Activated T-helper 17 cell treated with anti-CD3 and anti-CD28 coated beads, Interleukin-2, amount 50 U/mL, for 72 hours (primary cell): ENCODE results near the gene EPAS1. TPM values are rescaled to one million over a fixed set of nuclear protein-coding genes. Genes with fewer than 3 reads are reported as not detected.

ENCODE experiments used
- ATAC-seq: fragments of 150-1000 bp; cut with Tn5 transposase; replicated peaks from 2 replicates; pipeline ENCODE4 v1.10.0; 2021; ENCODE audit warnings: mild to moderate bottlenecking, moderate library complexity
- H3K27ac Mint-ChIP-seq: one replicate; pipeline ENCODE4 v1.8.0; 2022; ENCODE audit warnings: mixed read lengths
- H3K27me3 Mint-ChIP-seq: one replicate; pipeline ENCODE4 v1.8.0; 2022; ENCODE audit warnings: mixed read lengths
- H3K36me3 Mint-ChIP-seq: one replicate; pipeline ENCODE4 v1.8.0; 2022; ENCODE audit warnings: low read depth, mild to moderate bottlenecking, mixed read lengths
- H3K4me1 Mint-ChIP-seq: one replicate; pipeline ENCODE4 v1.8.0; 2022; ENCODE audit warnings: mixed read lengths
- H3K4me3 Mint-ChIP-seq: one replicate; pipeline ENCODE4 v1.8.0; 2022; ENCODE audit warnings: mild to moderate bottlenecking, mixed read lengths
- H3K9me3 Mint-ChIP-seq: one replicate; pipeline ENCODE4 v1.8.0; 2022; ENCODE audit warnings: mixed read lengths
- total RNA-seq, 2 donors: library from RNA; stranded (reverse); gene quantifications; one replicate each; pipeline ENCODE4 v1.2.3, GENCODE V29; 2022

Gene EPAS1
- total RNA-seq, 2 donors from 2014 or later = 53.7 to 210 TPM

DNA sequence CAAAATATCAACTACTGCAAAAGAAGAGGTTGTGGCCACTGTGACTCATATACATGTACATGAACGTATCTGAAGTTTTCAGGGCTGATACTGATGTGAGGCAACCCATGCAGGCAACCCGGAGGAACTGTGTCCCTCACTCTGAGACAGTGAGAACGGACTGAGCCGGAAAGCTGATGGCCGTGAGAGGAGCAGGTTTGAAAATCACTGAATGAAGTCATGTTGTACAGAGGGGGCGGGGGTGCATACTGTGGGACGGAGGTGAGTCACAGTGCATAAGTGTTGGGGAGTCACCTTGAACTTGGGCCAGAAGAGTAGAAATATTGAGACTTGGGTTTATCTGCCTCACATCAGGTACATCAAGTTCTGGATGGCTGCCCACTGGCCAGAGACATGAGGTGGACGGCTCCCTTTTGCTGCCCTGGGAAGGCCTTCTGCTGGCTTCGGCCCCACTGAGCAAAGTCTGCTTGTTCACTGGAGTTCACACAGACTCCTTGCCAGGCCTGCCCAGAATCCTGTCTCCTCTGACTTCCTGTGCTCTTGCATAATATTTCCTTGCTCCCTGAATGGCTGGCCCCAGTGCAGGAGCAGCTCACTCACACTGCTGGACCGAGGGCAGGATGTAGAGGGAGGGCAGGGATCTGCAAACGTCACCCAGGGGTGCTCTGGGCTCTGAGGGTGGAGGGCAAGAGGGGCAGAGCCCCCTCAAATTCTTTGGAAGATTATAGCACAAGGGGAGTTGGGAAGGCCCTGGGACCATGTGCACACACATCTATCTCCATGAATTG, 18.1 kb downstream of the EPAS1 start:
- ATAC-seq = peak; percentile 93
- Mint-ChIP-seq H3K36me3 (no peaks in the 10 kb centered on the region), H3K27me3 (peaks cover 10% of the 10 kb centered on the region), H3K4me1 (peaks cover 4% of the 10 kb centered on the region), H3K27ac (no peak overlapping the region), H3K4me3 (no peak overlapping the region), H3K9me3 (no peaks in the 10 kb centered on the region)

DNA sequence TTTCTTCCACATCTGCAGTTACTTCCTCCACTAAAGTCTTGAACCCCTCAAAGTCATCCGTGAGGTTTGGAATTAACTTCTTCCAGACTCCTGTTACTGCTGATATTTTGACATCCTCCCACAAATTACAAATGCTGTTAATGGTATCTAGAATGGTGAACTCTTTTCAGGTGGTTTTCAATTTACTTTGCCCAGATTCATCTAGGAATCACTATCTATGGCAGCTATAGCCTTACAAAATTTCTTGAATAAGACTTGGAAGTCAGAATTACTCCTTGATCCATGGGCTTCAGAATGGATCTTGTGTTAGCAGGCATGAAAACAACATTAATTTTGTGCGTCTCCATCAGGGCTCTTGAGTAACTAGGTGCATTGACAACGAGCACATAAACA, 19.9 kb downstream of the EPAS1 start:
- Mint-ChIP-seq H3K27me3 (peaks cover 12% of the 10 kb centered on the region), H3K27ac (no peak overlapping the region), H3K9me3 (no peaks in the 10 kb centered on the region), H3K4me3 (no peak overlapping the region), H3K4me1 (peaks cover 4% of the 10 kb centered on the region), H3K36me3 (no peaks in the 10 kb centered on the region)
- no peak for ATAC-seq

DNA sequence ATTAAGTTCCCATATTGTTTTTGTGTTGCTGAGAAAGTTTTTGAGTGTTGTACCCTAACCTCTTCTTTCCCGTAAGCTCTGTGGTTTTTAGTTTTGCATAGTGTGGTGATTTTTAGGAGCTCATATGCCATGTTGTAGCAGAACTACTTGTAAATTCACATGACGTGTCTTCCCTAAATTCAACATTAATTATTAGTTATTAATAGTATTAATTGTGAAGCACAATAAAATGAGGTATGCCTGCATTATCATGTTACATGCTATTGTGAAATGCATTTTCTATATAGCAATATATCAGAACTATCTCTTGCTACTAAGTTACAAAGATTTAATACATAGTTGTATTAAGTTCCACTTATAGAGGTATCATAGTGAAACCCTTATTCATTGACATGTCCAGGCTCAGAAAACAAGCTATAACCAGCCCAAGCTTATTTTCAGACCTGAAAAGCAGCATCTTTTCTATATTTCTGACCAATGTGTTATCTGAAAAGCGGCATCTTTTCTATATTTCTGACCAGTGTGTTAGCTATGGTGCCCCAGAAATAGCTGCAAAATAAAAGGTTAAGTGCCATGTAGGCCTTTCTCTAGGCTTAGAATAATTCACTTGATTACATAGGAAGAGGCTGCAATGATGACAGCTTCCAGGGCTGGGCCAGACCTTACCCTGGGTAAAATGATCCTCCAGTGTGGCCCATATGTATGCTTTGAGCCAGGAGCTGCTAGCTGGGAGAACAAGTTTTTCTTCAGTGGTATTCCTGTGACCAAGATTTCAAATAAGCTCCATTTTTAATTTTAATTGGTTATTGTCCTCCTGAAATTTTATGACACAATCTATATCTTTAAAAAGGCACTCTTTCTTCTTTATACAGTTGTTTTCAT, 21.6 kb downstream of the EPAS1 start:
- no peak overlapping the region for H3K27ac Mint-ChIP-seq
- H3K9me3 Mint-ChIP-seq = no peaks in the 10 kb centered on the region
- peaks cover 12% of the 10 kb centered on the region for H3K27me3 Mint-ChIP-seq
- no peak for ATAC-seq
- H3K4me1 Mint-ChIP-seq = peaks cover 4% of the 10 kb centered on the region
- H3K36me3 Mint-ChIP-seq = no peaks in the 10 kb centered on the region
- no peak overlapping the region for H3K4me3 Mint-ChIP-seq

DNA sequence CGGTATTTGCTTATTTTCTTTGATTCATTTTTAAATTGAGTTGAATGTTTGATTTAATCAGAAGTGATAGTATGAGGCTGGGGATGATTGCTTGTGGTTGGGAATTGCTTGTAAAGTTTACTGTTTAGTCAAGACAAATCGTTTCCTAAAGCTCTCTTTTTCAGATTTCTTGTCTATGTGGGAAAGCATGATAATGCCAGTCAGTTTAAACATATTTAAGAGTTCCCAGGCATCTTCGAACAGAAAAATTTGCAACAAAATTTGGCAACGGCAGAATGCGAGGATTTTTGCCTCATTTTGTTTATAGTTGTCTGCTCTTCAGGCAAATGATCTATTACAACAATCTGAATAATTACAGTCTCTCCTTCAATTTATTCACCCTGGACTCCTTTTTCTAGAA, 22.5 kb downstream of the EPAS1 start:
- Mint-ChIP-seq H3K4me3 (no peak overlapping the region), H3K27ac (no peak overlapping the region), H3K27me3 (peaks cover 12% of the 10 kb centered on the region), H3K36me3 (no peaks in the 10 kb centered on the region), H3K9me3 (no peaks in the 10 kb centered on the region), H3K4me1 (peaks cover 4% of the 10 kb centered on the region)
- no peak for ATAC-seq

DNA sequence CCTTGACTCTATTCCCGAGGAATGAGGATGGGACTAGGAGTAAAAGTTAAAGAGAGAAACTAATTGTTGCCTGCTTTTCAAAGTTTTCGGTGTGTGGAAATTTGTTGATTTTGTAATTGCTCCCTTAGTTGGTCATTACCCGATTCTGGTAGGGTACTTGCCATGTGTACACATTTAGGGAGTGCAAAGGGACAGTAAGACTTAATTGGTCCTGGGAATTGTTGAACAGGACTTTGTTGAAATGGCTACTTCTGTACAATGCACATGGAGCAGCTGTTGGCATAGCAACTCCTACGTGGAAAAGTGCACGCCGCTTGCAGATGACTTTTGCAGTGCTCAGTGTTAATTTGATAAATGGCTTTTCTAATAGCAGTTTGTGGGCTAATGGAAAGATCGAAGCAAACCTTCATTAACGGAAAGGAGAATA, 22.9 kb downstream of the EPAS1 start:
- no peak overlapping the region for H3K27ac Mint-ChIP-seq
- no peaks in the 10 kb centered on the region for H3K9me3 Mint-ChIP-seq
- H3K27me3 Mint-ChIP-seq = peaks cover 12% of the 10 kb centered on the region
- no peak overlapping the region for H3K4me3 Mint-ChIP-seq
- ATAC-seq = no peak
- H3K36me3 Mint-ChIP-seq = no peaks in the 10 kb centered on the region
- H3K4me1 Mint-ChIP-seq = peaks cover 4% of the 10 kb centered on the region

DNA sequence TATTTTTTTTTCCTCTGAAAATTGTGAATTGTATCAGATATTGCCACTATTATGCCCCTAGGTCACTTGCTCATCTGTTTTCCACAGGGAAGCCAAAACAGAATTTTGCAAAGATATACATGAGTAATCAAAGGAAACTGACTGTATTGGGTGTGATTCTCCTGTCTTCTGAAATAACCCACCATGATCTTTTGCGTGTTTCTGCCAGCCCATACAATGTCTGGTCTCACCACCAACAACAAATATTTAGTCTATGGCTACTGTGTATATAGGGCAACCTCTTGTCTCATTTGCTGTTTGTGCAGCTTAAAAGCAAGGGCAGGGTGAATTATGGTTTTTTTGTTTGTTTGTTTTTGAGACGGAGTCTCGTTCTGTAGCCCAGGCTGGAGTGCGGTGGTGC, 26.5 kb downstream of the EPAS1 start:
- Mint-ChIP-seq H3K36me3 (no peaks in the 10 kb centered on the region), H3K27ac (no peak overlapping the region), H3K4me1 (no peaks in the 10 kb centered on the region), H3K4me3 (no peak overlapping the region), H3K9me3 (no peaks in the 10 kb centered on the region), H3K27me3 (peaks cover 13% of the 10 kb centered on the region)
- ATAC-seq = no peak

DNA sequence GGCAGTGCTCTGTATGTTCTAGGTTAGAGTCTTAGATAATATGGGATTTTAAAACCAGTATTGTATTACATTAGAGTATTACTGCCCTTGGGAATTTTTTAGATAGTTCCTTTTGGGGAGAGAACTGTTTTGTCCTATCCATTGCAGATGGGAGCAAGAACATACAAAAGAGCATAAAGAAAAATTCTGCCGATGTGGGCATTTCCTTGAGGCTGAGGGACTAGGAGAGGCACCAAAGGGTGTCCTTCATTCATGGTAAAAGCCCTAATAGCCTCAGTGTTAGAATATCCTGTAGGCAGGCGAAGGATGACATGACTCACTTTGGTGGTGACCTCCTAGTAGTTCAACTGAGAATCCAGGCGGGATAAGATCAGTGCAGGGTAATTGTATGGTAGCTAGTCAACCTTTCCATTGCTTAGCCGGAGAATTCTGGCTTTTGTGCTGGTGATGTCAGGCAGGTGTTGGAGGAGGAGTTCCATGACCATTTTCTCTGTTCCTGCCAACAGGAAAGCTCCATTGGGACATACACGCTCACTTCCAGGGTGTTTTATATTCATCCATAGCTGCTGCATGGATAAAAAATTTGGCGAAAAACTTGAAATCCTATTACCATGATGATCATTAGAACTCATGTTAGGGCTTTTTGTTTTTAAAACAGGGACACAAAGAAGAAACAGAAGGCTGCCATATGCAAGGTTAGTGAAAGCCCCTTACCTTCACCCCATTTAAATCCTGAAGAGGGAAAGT, 28.1 kb downstream of the EPAS1 start:
- H3K27me3 Mint-ChIP-seq = peaks cover 11% of the 10 kb centered on the region
- no peaks in the 10 kb centered on the region for H3K4me1 Mint-ChIP-seq
- H3K27ac Mint-ChIP-seq = no peak overlapping the region
- ATAC-seq = no peak
- no peaks in the 10 kb centered on the region for H3K36me3 Mint-ChIP-seq
- H3K4me3 Mint-ChIP-seq = no peak overlapping the region
- no peaks in the 10 kb centered on the region for H3K9me3 Mint-ChIP-seq

DNA sequence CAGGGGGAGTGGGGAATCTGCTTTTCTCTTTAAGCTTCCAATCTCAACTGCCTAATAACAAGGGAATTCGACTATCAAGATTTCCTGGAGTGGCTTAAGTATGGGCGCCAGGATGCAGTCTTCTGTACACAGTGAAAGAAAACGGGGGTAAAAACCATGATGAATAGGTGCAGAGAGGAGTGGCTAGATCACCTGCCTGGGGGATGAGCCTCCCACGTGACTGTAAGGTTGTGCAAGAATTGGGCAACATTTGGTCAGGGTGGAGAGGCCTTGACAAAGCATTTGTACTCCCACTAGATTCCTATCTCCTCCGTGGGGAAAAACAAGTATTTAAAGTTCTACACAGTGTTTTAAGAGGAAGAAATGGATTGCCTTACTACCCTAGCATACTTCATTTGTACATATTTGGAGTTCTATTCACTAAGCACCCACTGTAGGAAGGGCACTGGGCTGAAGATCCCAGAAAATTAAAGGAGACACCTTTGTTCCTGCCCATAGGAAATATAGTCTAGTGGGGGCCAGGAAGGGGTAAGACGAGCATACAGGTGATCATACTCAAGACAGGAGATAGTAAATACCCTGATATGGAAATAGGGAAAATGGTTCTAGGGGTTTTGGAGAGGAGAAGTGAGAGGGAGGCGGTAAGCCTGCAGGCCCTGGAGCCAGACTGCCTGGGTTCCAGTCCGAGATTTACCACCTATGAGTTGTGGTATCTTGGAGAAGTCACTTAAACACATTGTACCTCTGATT, 29.2 kb downstream of the EPAS1 start:
- Mint-ChIP-seq H3K27me3 (peaks cover 8% of the 10 kb centered on the region), H3K4me3 (no peak overlapping the region), H3K4me1 (no peaks in the 10 kb centered on the region), H3K27ac (no peak overlapping the region), H3K36me3 (no peaks in the 10 kb centered on the region), H3K9me3 (no peaks in the 10 kb centered on the region)
- no peak for ATAC-seq

DNA sequence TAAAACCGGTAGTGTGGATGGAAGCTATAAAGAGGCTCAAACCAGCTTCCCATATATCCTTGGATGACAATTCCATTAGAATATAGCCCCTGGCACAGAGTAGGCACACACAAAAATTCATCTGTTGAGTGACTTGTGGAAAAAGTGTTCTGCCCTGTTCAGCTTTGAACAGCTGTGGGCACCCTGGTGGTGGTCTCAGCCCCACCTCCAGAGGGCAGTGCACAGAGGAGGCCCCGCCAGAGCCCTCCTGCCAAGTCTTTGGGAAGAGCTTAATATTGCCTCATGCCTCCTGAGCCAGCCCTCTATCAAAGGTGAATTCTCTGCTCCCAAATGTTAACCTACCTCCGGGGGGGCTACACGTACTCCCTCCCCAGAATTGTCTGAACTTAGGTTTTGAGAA, 30.4 kb downstream of the EPAS1 start:
- no peak overlapping the region for H3K4me3 Mint-ChIP-seq
- no peak overlapping the region for H3K27ac Mint-ChIP-seq
- ATAC-seq = no peak
- H3K4me1 Mint-ChIP-seq = no peaks in the 10 kb centered on the region
- H3K36me3 Mint-ChIP-seq = no peaks in the 10 kb centered on the region
- peaks cover 8% of the 10 kb centered on the region for H3K27me3 Mint-ChIP-seq
- H3K9me3 Mint-ChIP-seq = no peaks in the 10 kb centered on the region

DNA sequence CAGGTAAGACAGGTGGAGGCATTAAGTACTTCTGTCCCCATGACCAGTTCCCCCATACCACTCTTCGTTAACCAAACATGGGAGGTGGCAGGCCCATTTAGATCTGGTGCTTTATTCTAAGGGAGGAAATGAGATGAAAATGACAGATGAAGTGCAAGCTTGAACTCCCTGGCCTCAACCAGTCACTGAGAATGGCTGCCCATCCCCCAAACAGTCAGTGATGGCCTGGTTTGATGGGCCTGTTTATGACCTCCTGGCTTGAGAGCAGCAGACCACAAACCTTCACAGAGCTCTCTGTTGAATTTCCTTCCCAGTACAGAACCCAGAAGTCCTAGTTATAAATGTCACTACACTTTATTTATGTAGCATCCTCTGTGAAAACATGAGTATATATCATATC, 31.1 kb downstream of the EPAS1 start:
- no peak overlapping the region for H3K27ac Mint-ChIP-seq
- no peaks in the 10 kb centered on the region for H3K4me1 Mint-ChIP-seq
- H3K36me3 Mint-ChIP-seq = no peaks in the 10 kb centered on the region
- peaks cover 10% of the 10 kb centered on the region for H3K27me3 Mint-ChIP-seq
- ATAC-seq = no peak
- no peak overlapping the region for H3K4me3 Mint-ChIP-seq
- H3K9me3 Mint-ChIP-seq = no peaks in the 10 kb centered on the region

DNA sequence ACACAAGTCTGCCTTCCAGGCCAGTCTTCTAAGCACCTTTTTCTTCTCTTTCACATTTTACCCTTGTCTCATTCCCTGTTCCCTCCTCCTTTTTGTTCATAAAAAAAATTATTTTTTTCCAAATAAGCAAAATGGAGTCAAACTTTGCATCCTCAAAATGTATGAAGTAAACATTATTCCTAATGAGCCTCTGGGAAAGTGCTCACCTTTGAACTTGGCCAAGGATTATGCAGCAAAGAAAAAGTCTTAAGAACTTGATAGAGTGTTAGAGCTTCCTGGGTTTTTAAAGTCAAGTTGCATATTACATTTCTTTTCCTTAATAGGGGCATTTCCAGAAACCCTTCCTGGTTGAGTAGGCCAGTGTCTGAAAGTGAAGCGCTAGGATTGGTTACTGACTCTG, 31.6 kb downstream of the EPAS1 start:
- no peak for ATAC-seq
- Mint-ChIP-seq H3K27me3 (peaks cover 14% of the 10 kb centered on the region), H3K27ac (no peak overlapping the region), H3K9me3 (no peaks in the 10 kb centered on the region), H3K4me3 (no peak overlapping the region), H3K4me1 (no peaks in the 10 kb centered on the region), H3K36me3 (no peaks in the 10 kb centered on the region)

DNA sequence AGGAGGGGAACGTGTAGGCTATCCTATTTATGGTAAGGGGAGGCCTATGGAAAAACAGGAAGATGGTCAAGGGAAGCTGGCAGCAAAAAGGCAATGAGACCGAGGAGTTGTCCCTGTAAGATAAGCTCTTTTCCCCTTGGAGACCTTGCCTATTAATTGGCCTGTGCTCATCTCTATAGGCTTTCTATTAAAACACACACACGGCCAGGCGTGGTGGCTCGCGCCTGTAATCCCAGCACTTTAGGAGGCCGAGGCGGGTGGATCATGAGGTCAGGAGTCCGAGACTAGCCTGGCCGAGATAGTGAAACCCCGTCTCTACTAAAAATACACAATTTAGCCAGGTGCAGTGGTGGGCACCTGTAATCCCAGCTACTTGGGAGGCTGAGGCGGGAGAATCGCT, 32.1 kb downstream of the EPAS1 start:
- H3K36me3 Mint-ChIP-seq = no peaks in the 10 kb centered on the region
- H3K4me3 Mint-ChIP-seq = no peak overlapping the region
- peaks cover 17% of the 10 kb centered on the region for H3K27me3 Mint-ChIP-seq
- ATAC-seq = no peak
- H3K4me1 Mint-ChIP-seq = peaks cover 2% of the 10 kb centered on the region
- H3K27ac Mint-ChIP-seq = no peak overlapping the region
- H3K9me3 Mint-ChIP-seq = no peaks in the 10 kb centered on the region

DNA sequence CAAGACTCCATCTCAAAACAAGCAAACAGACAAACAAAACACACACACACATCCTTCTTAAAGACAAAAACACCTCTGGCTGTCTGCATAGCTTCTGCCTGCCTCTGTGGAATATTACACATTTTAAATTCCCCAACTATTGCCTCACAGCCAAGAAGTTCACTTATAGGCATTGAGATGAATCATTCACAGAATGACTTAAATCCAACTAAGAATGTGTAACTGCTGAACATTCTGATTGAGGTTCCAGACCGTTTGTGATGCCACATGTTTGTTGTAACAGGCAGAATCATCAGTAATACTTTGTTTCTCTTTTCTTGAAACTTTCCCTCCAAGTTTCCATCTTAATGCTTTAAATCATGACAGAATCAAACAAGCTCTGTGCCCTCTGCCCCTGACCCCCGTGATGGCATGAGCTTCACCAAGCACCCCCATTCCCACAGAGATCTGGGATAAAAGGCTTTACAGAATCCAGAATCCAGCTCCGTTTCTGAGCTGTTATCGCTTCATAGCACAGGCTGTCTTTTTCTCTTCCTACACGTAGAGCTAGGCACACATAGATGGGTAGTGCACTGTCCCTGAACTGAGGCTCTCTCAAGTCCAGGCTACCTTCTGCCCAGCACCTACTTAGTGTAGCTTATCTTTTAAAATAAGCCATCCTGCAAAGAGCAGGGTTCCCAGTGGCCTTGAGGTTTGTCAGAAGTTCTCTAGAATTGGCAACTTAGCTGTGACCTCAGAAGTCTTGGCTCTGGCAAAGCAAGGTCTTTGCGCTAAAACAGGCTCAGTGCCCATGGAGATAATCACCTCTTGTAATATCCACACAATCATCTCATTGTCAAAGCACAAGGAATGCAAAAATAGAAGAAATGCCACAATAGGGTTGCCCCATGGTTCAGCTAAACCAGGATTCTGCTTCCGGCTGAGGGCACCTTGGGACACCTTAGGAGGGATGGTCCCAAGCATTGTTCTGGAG, 32.9 kb downstream of the EPAS1 start:
- peaks cover 20% of the 10 kb centered on the region for H3K27me3 Mint-ChIP-seq
- H3K27ac Mint-ChIP-seq = no peak overlapping the region
- peaks cover 4% of the 10 kb centered on the region for H3K4me1 Mint-ChIP-seq
- H3K4me3 Mint-ChIP-seq = no peak overlapping the region
- H3K36me3 Mint-ChIP-seq = no peaks in the 10 kb centered on the region
- ATAC-seq = peak; percentile 79
- no peaks in the 10 kb centered on the region for H3K9me3 Mint-ChIP-seq
